Caki2 (cell line): ENCODE results near the gene SHPK. TPM values are rescaled to one million over a fixed set of nuclear protein-coding genes. Genes with fewer than 3 reads are reported as not detected.
A peak's percentile ranks its signal among the peaks of the same experiment; 100 is the strongest.
"Not testable (repeated sequence)": the region's sequence is repeated elsewhere in the genome, so short reads cannot be mapped to it uniquely, and the experiment has no call there.

ENCODE experiments used
- DNase-seq: peaks from one replicate; pipeline ENCODE4 v3.0.0-alpha.2; 2015; ENCODE audit warnings: low read depth
- in situ Hi-C: cut with HindIII; loops from 2 replicates; pipeline ENCODE4 v1.10.0; 2016; ENCODE audit warnings: low sequenced_read_pairs, low pct_unique_long_range_greater_than_20kb, mixed read lengths
- total RNA-seq: library from RNA; depleted of rRNA; stranded (reverse); fragments of >200 nt; shearing (Covaris generic); gene quantifications from 2 replicates; pipeline ENCODE4 v1.2.3, GENCODE V29; 2014; ENCODE audit warnings: low replicate concordance

Gene SHPK
- total RNA-seq, 1 experiment from 2014 or later, result 8.9 TPM

GRCh38 chr17:3600529-3601205 lies 35.4 kb downstream of the SHPK start:
- in situ Hi-C loops, result no loop called here

GRCh38 chr17:3598078-3598477 lies 38.0 kb downstream of the SHPK start:
- in situ Hi-C loops, result no loop called here
- no peak for DNase-seq

More at GRCh38 chr17:3600529-3601205, 35.4 kb downstream of the SHPK start:
- no peak for DNase-seq

GRCh38 chr17:3596804-3597464 lies 39.1 kb downstream of the SHPK start:
- no peak for DNase-seq
- in situ Hi-C loops, result no loop called here

GRCh38 chr17:3594976-3595375 lies 41.1 kb downstream of the SHPK start:
- DNase-seq, result no peak
- in situ Hi-C loops, result no loop called here

- in situ Hi-C loops, result no loop called here
These were observed 41.8 kb downstream of the SHPK start for GRCh38 chr17:3594051-3594800.

GRCh38 chr17:3593384-3593783 lies 42.7 kb downstream of the SHPK start:
- in situ Hi-C loops, result no loop called here
- no peak for DNase-seq

More at GRCh38 chr17:3594051-3594800, 41.8 kb downstream of the SHPK start:
- DNase-seq, result no peak

GRCh38 chr17:3592216-3592860 lies 43.7 kb downstream of the SHPK start:
- in situ Hi-C loops, result no loop called here

GRCh38 chr17:3590768-3591167 lies 45.3 kb downstream of the SHPK start:
- no peak for DNase-seq
- in situ Hi-C loops, result no loop called here

More at GRCh38 chr17:3592216-3592860, 43.7 kb downstream of the SHPK start:
- no peak for DNase-seq

- in situ Hi-C loops, result no loop called here
- DNase-seq, result no peak
These were observed 45.8 kb downstream of the SHPK start for GRCh38 chr17:3590231-3590630.

- DNase-seq, result no peak
- in situ Hi-C loops, result no loop called here
These were observed 46.3 kb downstream of the SHPK start for GRCh38 chr17:3589784-3590183.

GRCh38 chr17:3585826-3586225 lies 50.2 kb downstream of the SHPK start:
- in situ Hi-C loops, result no loop called here
- no peak for DNase-seq

- no peak for DNase-seq
- in situ Hi-C loops, result no loop called here
These were observed 52.6 kb downstream of the SHPK start for GRCh38 chr17:3583456-3583855.

- DNase-seq, result no peak
- in situ Hi-C loops, result no loop called here
These were observed 53.1 kb downstream of the SHPK start for GRCh38 chr17:3582915-3583314.

GRCh38 chr17:3578667-3579066 lies 57.4 kb downstream of the SHPK start:
- DNase-seq, in situ Hi-C loops: not testable (repeated sequence)

- in situ Hi-C loops, result no loop called here
- no peak for DNase-seq
These were observed 59.1 kb downstream of the SHPK start for GRCh38 chr17:3576970-3577369.

- DNase-seq, result peak; percentile 12
- in situ Hi-C loops, result no loop called here
These were observed 60.5 kb downstream of the SHPK start for GRCh38 chr17:3575511-3575910.

GRCh38 chr17:3574231-3574630 lies 61.8 kb downstream of the SHPK start:
- DNase-seq, result no peak
- in situ Hi-C loops, result no loop called here

- DNase-seq, result no peak
- in situ Hi-C loops, result no loop called here
These were observed 62.6 kb downstream of the SHPK start for GRCh38 chr17:3573246-3574100.
